GM19438 (cell line): ENCODE data around the gene ZPBP2.
"Not testable (repeated sequence)": the region's sequence is repeated elsewhere in the genome, so short reads cannot be mapped to it uniquely, and the experiment has no call there.

ENCODE experiments used
- ATAC-seq: cut with Tn5 transposase; IDR thresholded peaks from one replicate; pipeline ENCODE4 v1.9.1; 2021; ENCODE audit warnings: low read depth; ENCODE audit not compliant: unreplicated experiment

ZPBP2 gene, protein sequence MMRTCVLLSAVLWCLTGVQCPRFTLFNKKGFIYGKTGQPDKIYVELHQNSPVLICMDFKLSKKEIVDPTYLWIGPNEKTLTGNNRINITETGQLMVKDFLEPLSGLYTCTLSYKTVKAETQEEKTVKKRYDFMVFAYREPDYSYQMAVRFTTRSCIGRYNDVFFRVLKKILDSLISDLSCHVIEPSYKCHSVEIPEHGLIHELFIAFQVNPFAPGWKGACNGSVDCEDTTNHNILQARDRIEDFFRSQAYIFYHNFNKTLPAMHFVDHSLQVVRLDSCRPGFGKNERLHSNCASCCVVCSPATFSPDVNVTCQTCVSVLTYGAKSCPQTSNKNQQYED

DNA sequence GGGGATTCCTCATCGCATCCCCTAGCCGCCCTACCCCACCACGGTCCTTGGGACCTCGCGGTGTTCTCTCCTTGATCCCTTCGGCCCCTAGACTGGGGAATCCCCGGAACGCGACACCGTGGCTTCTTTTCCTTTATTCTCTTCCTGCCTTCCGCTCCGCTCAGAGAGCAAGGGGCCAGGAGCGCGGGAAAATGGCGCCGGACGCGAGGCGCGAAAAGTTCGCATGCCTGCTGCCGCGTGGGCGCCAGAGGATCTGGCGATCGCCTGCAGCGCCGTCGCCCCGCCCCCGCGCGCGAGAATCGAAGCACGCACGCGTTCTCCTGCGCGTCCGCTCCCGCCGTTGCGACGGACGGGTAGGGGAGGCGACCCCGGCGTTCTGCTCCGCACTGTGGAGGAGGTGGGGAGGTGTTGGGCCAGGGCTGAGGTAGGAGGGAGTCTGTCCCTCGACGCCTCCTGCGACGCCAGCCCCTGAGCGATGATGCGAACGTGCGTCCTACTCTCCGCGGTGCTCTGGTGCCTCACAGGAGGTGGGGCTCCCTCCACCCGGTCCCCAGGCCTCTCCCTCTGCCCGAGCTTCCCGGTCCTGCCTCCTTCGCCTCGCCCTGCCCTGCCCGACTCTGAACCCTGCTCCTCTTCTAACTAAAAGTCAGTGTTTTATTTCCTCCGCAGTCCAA, at the start of gene ZPBP2:
Gene ZPBP2, plus strand, starts transcription at position 323 of the 674 bp plus-strand sequence. Its CDS starts 153 bp downstream, at position 476.
- ATAC-seq = peak; percentile 1

DNA sequence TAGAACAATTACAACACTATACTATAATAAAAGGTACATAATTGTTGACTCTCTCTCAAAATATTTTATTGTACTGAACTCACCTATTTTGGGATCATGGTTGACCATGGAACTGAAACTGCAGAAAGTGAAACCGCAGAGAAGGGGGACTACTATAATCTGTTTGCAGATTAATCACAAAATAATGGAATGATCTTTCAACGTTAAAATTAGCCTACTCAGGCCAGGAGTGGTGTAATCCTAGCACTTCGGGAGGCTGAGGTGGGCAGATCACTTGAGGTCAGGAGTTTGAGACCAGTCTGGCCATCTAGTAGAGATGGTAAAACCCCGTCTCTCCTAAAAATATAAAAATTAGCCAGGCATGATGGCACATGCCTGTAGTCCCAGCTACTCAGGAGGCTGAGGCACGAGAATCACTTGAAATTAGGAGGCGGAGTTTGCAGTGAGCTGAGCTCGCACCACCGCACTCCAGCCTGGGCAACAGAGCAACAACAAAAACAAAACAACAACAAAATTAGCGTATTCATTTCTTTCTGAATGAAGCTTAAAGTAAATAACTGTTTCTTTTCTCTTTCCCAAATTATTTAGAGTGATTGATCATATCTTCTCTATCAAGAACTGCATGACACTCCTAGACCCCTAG, 49.5 kb upstream of the ZPBP2 start:
- no peak for ATAC-seq

DNA sequence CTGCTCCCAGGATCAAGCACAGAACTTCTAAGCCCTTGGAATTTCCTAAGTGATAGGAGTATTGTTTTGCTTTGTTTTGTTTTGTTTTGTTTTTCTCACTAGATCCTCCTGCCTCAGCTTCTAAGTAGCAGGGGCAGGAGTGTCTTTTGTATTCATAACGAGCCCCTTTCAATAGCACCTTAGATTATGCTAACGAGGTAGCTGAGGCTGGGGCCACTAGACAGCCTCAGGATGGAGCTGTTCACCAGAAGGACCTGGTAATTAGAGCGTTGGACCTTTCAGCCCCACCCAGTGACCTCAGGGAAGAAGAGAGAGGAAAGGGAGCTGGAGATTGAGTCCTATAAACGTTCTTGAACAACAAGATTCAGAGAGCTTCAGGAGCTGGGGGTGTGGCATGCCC, 47.5 kb upstream of the ZPBP2 start:
- no peak for ATAC-seq

DNA sequence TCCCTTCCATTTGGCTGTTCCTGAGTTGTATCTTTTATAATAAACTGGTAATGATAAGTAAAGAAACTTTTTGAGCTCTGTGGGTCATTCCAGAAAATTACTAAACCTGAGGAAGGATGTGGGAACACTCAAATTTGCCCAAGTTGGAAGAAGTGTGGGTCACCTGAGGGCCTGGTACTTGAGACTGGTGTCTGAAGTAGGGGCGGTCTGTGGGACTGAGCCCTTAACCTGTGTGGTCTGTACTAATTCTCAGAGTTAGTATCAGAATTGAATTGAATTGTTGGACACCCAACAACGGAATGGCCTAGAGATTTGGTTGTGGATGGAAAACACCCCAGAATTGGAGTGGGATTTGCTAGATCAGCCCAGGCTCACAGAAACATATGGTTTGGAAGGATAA, 47.0 kb upstream of the ZPBP2 start:
- no peak for ATAC-seq

DNA sequence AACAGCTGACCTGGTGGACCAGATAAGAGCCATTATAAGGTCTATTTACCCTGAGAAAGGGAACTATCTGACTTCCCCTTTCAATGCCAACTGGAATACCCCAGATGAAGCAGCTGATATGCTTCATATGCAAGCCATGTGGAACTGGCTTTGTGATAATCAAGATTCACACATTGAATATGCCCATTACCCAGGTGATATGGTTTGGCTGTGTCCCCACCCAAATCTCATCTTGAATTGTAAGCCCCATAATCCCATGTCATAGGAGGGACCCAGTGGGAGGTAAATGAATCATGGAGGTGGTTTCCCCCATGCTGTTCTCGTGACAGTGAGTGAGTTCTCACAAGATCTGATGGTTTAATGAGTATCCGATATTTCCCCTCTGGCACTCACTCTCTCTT, 46.0 kb upstream of the ZPBP2 start:
- no peak for ATAC-seq

DNA sequence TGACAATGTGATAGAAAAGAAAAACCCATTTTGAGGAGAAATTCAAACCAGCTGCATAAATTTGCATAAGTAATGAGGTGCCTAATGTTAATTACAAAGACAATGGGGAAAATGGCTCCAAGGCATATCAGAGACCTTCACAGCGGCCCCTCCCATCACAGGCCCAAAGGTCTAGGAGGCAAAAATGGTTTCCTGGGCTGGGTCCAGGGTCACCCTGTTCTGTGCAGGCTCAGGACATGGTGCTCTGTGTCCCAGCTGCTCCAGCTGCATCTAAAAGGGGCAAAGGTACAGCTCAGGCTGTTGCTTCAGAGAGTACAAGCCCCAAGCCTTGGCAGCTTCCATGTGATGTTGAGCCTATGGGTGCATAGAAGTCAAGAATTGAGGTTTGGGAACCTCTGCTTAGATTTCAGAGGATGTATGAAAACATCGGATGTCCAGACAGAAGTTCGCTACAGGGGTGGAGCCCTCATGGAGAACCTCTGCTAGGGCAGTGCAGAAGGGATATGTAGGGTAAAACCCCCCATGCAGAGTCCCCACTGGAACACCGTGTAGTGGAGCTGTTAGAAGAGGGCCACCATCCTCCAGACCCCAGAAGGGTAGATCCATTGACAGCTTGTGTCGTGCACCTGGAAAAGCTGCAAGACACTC, 44.5 kb upstream of the ZPBP2 start:
- no peak for ATAC-seq

DNA sequence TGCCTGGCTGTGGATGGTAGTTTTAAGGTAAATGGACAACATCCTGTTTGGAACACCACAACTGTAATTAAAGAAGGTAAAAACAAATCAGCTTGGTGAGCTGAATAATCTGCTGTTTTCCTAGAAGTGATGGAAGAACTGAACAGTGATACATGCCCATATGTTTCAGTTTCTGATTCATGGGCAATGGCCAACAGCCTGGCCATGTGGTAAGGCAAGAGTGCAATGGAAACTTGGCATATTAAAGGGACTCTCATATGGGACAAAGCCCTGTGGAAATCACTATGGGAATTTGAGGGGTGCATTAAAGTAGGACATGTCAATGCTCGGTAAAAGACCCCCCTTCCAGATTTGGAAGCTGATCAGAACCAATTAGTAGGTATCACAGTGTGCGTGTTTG, 41.7 kb upstream of the ZPBP2 start:
- ATAC-seq = no peak

DNA sequence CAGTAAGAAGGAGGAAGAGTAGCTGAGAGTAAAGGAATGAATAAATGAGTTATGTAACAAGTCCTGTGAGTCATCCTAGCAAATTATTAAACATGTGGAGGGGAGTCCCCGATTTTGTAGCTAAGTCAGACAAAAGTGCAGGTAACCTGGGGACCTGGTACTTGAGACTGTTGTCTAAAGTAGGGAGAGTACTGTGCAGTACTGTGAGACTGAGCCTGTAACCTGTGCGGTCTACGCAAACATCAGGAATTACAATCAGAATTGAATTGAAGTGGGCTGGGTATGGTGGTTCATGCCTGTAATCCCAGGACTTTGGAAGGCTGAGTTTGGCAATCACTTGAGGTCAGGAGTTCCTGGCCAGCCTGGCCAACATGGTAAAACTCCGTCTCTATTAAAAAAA, 39.6 kb upstream of the ZPBP2 start:
- no peak for ATAC-seq

DNA sequence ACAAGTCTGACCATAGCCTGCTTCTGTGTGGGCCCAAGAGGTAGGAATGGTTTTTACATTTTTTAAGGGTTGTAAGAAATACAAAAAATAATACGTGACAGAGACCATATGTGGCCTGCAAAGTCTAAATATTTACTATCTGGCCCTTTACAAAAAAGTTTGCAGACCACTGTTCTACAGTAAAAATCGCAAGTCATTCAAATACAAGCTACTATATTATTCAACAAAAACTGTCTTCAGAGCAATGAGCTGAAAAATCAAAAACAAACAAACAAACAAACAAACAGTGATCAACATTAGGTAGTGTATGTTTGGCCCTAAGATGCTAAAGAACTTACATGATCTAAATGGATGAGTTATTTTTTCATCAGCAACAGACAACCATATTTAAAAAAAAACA, 36.4 kb upstream of the ZPBP2 start:
- no peak for ATAC-seq

DNA sequence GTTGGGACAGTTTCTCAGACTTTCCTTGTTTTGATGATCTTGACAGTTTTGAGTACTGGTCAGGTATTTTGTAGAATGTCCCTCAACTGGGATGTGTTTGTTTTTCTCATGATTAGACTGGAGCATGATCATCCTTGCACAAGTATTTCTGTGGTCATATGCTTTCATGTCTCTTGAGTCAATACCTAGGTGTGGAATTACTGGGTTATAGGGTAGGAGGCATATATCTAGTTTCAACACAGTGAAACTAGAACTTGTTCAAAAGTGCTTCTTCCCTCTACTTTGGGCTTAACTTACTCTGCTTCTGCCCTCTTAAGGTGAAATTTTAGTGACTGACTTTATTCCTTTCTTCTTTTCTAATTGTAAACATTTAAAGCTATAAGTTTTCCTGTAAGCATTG, 34.0 kb upstream of the ZPBP2 start:
- ATAC-seq = no peak

DNA sequence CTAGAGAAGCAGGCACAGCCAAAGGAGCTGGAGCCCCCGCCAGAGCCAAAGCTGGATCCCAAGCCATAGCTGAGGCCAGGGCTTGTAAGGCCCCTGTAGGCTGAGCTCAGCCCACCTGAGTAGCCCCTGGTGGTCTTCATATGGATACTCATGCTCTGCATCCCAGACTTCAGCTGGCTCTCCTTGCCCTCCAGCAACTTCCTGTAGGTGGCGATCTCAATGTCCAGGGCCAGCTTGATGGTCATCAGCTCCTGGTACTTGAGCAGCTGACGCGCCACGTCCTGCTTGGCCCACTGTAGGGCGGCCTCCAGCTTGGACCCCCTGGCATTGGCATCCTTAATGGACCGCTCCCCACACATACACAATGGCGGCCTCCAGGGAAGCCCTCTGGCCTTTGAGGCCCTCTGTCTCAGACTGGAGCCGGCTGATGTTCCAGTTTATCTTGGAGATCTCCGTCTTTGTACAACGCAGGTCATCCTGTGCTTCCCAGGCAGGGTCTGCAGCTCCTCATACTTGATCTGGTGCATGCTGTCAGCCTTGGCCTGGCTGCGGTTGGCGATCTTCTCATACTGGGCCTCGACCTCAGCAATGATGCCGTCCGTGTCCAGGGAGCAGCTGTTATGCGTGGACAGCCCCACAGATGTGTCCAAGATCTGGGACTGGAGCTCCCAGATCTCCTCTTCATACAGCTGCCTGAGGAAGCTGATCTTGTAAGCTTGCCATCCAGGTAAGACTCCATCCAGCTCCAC, 32.8 kb upstream of the ZPBP2 start:
- no peak for ATAC-seq

DNA sequence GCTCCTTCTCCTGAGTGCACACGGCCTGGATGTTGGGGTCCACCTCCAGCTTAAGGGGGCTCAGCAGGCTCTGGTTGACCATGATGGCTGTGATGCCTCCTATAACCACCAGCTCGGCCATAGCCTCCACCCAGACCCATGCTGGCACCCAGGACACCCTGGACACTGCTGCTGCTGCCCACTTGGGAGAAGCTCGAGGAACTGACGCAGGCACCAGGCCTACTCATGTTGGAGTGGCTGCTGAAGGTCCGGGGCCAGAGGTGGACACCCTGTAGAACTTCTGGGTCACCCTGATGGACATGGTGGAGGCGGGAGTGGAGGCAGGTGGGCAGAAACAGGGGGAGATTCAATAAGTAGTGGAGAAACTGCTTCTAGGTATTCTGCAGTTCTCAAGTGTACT, 31.9 kb upstream of the ZPBP2 start:
- no peak for ATAC-seq

DNA sequence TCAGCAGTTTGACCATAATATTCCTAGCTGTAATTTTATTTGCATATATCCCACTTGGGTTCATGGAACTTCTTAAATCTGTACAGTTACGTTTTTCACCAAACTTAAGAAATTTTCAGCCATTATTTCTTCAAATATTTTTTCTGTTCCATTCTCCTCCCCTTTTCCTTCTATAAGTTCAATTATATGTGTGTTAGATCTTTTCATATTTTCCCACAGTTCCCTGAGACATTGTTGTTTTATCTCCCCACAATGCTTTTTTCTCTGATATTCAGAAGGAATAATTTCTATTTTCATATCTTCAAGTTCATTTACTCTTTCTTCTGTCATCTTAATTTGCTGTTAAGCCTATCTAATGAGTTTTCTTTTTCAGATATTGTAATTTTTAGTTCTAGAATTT, 29.9 kb upstream of the ZPBP2 start:
- ATAC-seq = no peak

DNA sequence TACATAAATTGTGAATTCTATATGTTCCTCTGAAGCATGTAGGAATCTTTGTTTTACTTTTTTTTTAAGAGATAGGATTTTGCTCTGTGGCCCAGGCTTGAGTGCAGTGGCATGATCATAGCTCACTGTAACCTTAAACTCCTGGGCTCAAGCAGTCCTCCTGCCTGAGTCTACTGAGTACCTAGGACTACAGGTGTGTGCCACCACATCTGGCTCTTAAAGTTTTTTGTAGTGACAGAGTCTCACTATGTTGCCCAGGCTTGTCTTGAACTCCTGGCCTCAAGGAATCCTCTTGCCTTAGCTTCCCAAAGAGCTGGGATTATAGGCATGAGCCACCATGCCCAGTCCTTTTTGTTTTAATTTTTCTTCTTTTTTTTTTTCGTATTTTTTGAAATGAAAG, 29.2 kb upstream of the ZPBP2 start:
- ATAC-seq = no peak

DNA sequence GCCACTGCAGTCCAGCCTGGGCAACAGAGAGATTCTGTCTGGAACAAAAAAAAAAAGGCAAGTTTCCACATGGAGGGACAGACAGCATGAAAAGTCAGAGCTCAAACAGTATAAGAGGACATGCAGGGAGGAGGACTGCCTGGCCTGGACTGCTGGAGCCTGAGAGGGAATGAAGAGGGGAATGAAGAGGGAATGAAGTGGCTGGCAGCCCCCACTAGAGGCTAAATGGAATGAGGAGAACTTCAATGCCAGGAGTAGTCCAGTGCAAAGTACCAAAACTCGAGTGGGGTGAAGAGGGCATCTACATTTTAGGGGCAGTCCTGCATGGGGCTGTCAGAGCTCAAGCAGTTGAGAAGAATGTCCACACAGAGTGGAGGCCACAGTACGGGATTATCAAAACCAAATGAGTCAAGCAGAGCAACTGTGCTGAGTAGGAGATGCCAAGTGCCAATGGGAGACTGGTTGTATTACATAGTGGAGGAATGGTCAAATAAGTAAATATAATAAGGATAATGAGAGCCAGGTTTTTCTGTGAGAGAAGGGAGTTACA, 26.8 kb upstream of the ZPBP2 start:
- ATAC-seq = no peak

DNA sequence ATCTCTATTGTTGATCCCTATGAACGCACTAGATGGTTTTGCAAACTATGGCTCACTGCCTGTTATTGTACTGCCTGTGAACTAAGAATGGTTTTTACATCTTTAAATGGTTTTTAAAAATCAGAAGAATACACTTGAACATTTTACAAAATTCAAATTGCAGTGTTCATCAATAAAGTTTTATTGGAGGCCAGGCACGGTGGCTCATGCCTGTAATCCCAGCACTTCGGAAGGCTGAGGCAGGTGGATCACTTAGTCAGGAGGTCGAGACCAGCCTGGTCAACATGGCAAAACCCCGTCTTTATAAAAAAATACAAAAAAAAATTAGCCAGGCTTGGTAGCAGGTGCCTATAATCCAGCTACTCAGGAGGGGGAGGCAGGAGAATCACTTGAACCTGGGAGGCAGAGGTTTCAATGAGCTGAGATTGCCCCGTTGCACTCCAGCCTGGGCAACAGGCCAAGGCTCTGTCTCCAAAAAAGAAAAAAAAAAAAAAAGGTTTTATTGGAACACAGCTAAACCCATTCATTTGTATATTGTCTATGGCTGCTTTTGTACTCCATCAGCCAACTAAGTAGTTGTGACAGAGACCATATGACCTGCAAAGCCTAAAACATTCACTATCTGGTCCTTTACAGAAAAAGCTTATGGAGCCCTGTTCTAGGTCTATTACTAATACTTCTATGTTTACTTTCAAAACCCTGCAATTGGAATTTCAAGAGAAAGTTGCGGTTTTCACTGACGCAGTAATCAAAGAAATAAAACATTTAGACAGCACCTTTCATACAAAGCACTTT, 22.8 kb upstream of the ZPBP2 start:
- ATAC-seq = no peak

DNA sequence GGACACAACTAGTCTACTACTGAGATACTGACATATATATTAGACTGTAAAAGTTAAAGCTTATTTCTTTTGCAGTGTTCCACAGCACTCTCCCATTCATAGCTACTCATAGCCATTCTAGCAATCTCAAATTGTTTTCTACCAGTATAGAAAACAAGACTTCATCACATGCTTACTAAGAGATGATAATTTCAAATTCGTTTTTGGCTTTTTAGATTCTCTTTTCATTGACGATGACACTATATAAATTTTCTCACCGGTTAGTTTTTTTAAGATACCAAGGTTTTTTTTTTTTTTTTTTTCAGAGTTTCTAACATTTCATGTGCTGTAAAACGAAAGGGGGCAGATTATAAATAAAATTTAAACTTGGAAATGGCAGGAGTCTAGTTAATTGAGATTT, 21.8 kb upstream of the ZPBP2 start:
- ATAC-seq = no peak

DNA sequence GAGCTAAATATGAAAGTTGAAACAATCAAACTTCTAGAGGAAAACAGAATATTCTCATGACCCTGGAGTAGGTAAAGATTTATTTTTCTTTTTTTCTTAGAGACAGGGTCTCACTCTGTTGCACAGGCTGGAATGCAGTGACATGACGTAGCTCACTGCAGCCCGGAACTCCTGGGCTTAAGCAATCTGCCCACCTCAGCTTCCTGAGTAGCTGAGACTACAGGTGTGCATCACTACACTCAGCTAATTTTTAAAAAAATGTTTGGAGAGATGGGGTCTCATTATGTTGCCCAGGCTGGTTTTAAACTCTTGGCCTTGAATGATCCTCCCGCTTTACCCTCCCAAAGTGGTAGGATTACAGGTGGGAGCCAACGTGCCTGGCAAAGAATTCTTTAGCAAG, 19.4 kb upstream of the ZPBP2 start:
- no peak for ATAC-seq

DNA sequence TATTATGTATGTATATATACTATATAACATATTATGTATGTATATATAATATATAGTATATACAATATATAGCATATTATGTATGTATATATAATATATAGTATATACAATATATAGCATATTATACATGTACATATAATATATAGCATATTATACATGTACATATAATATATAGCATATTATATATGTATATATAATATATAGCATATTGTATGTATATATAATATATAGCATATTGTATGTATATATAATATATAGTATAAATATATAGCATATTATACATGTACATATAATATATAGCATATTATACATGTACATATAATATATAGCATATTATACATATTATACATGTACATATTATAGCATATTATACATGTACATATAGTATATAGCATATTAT, 17.8 kb upstream of the ZPBP2 start:
- ATAC-seq = not testable (repeated sequence)

DNA sequence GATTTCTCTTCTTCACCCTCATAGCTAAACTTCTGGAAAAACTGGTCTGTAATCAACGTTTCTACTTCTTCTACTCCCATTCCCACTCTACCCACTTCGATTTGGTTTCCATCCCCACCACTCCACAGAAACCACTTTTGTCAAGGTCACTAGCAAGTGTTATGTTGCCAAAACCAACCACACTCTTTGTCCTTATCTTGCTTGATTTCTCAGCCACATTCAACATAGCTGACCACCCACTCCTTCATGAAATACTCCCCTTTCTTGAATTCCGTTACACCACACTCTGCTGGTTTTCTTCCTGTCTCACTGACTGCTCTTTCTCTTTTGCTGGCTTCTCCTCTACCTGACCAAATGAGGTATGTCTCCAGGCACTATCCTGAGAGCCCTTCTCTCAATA, 15.8 kb upstream of the ZPBP2 start:
- no peak for ATAC-seq
